Pancreas (tissue), 10 donors: ENCODE data around the gene F3. TPM values are rescaled to one million over a fixed set of nuclear protein-coding genes. Genes with fewer than 3 reads are reported as not detected.
"Not testable (repeated sequence)": the region's sequence is repeated elsewhere in the genome, so short reads cannot be mapped to it uniquely, and the experiment has no call there.

Experiments used
- ATAC-seq, 4 donors: fragments of 200-7000 bp; cut with Tn5 transposase; one replicate each; pipeline versions ENCODE4 v1.8.0 to v1.9.1; 2020; ENCODE audit warnings: mild to moderate bottlenecking in 4 of 4, moderate library complexity in 4 of 4
- DNase-seq, 6 donors: peaks; one replicate each; pipeline ENCODE4 v3.0.0-alpha.2; 2020
- FAIRE-seq: peaks from 2 replicates; lab custom pipeline; 2012; peaks lifted over from hg19 to GRCh38; lab: Jason Lieb, UNC
- H3K27ac ChIP-seq, 4 donors: fragments of 200-600 bp; sonication (generic); 1 replicate in 3 of 4; 2 replicates in 1 of 4; pipeline versions ENCODE4 v1.5.0 to v1.8.0; 2020
- H3K27me3 ChIP-seq, 4 donors: fragments of 200-600 bp; one replicate each; pipeline ENCODE4 v1.8.0; 2021
- H3K36me3 ChIP-seq, 3 donors: fragments of 200-600 bp; sonication (generic) in 1 of 3; one replicate each; pipeline versions ENCODE4 v1.5.0 to v1.8.0; 2020 to 2021
- H3K4me1 ChIP-seq, 3 donors: fragments of 200-600 bp; one replicate each; pipeline ENCODE4 v1.8.0; 2021
- H3K4me3 ChIP-seq, 4 donors: fragments of 200-600 bp; sonication (generic) in 2 of 4; one replicate each; pipeline versions ENCODE4 v1.5.0 to v1.8.0; 2020 to 2021
- H3K9me3 ChIP-seq, 4 donors: fragments of 200-600 bp; one replicate each; pipeline ENCODE4 v1.8.0; 2021
- CTCF ChIP-seq, 4 donors: fragments of 200-600 bp; sonication (generic) in 3 of 4; IDR thresholded peaks; one replicate each; pipeline versions ENCODE4 v1.5.0 to v1.8.0; 2021; ENCODE audit warnings: antibody characterized with exemption in 4 of 4
- WGBS, 2 donors: extraction: QIAGEN DNeasy Blood & Tissue Kit; methylation state at CpG; one replicate each; pipeline ENCODE4 v1.1.7; 2013; 5-methylcytosine and 5-hydroxymethylcytosine counted together
- intact Hi-C, 3 donors: fragments of 100-400 bp; cut with DNase I; formaldehyde crosslinking; loops; one replicate each; pipeline versions ENCODE4 v1.11.1 to v1.14.2; 2022
- polyA plus RNA-seq, 2 donors: library from polyadenylated mRNA; stranded (reverse); fragments of 200-250 nt; gene quantifications; one replicate each; pipeline ENCODE4 v1.2.3, GENCODE V29; 2013
- total RNA-seq, 6 donors: library from RNA; stranded (reverse); fragmentation: NEBNext Ultra II Directional in 4 of 6; extraction: Animal tissue kit (Norgen Biotek cat#: 25700) in 4 of 6; gene quantifications; one replicate each; pipeline versions ENCODE4 v1.2.1 to v1.2.4, GENCODE V29; 2021 to 2023
- donor health status: healthy with polysubstance abuse.
- donor health status: DM: no; HTN: no; CAD: no; lungs with moderate emphysema.
- donor health status: DM: no; HTN: no; CAD: no.
- donor health status: control.
- donor health status: control.
- donor health status: Bipolar disorder and iron deficiency.
- donor health status: DM: yes; HTN: yes; CAD: no.
- donor health status: DM: no; HTN: no; CAD: no.
- donor health status: DM: no; HTN: no; CAD: no.
- donor health status: DM: yes; HTN: yes; CAD: no.

F3 gene
- total and polyA plus RNA-seq, 8 donors = 14.8 to 117 (median 51.0) TPM

- H3K27me3 ChIP-seq = no peaks in the 10 kb centered on the region
- ATAC-seq = no peak
- H3K9me3 ChIP-seq = no peaks in the 10 kb centered on the region
- TF ChIP-seq CTCF (IDR thresholded peaks at IDR 0.05) = no peak
- H3K27ac ChIP-seq = no peak overlapping the region
- H3K36me3 ChIP-seq = no peaks in the 10 kb centered on the region
- DNase-seq = no peak
- no peaks in the 10 kb centered on the region for H3K4me1 ChIP-seq
- WGBS, 2 donors = 87 to 88% methylated on average over 10 of the region's 10 CpGs
- H3K4me3 ChIP-seq = no peak overlapping the region
- no peak for FAIRE-seq
- intact Hi-C loops = no loop called here
These were observed 39.0 kb upstream of the F3 start for GRCh38 chr1:94580367-94581115.

GRCh38 chr1:94579876-94580294 is 38.3 kb upstream of the F3 start:
- intact Hi-C loops = no loop called here
- Histone ChIP-seq H3K4me3 (no peak overlapping the region), H3K27ac (no peak overlapping the region), H3K36me3 (no peaks in the 10 kb centered on the region), H3K9me3 (no peaks in the 10 kb centered on the region), H3K27me3 (no peaks in the 10 kb centered on the region), H3K4me1 (no peaks in the 10 kb centered on the region)
- 69 to 75% methylated on average over 2 of the region's 2 CpGs for WGBS, 2 donors
- TF ChIP-seq CTCF (IDR thresholded peaks at IDR 0.05) = no peak
- ATAC-seq (peak in 2 of 4 donors; percentile 27 to 68), DNase-seq (no peak), FAIRE-seq (no peak)

GRCh38 chr1:94578856-94579255 is 37.3 kb upstream of the F3 start:
- DNase-seq = no peak
- intact Hi-C loops = no loop called here
- ATAC-seq = no peak
- TF ChIP-seq CTCF (IDR thresholded peaks at IDR 0.05) = no peak
- 72% methylated on average over 2 of the region's 2 CpGs for WGBS, 2 donors
- Histone ChIP-seq H3K4me3 (no peak overlapping the region), H3K27me3 (no peaks in the 10 kb centered on the region), H3K9me3 (no peaks in the 10 kb centered on the region), H3K27ac (no peak overlapping the region), H3K4me1 (no peaks in the 10 kb centered on the region), H3K36me3 (no peaks in the 10 kb centered on the region)
- FAIRE-seq = no peak

- FAIRE-seq, intact Hi-C loops, H3K27me3 ChIP-seq, ATAC-seq, DNase-seq, H3K4me3 ChIP-seq, H3K4me1 ChIP-seq, H3K27ac ChIP-seq, H3K9me3 ChIP-seq, H3K36me3 ChIP-seq: not testable (repeated sequence)
These were observed 32.4 kb upstream of the F3 start for GRCh38 chr1:94573917-94574316.

- H3K36me3 ChIP-seq = no peaks in the 10 kb centered on the region
- no peak for ATAC-seq
- no peak for TF ChIP-seq CTCF (IDR thresholded peaks at IDR 0.05)
- H3K9me3 ChIP-seq = no peaks in the 10 kb centered on the region
- H3K4me3 ChIP-seq = no peak overlapping the region
- FAIRE-seq = no peak
- no peaks in the 10 kb centered on the region for H3K27me3 ChIP-seq
- H3K27ac ChIP-seq = no peak overlapping the region
- DNase-seq = no peak
- no peaks in the 10 kb centered on the region for H3K4me1 ChIP-seq
- intact Hi-C loops = no loop called here
- WGBS, 2 donors = 94 to 100% methylated on average over 1 of the region's 1 CpG
These were observed 31.2 kb upstream of the F3 start for GRCh38 chr1:94572780-94573179.

GRCh38 chr1:94570965-94571364 is 29.4 kb upstream of the F3 start:
- ATAC-seq, H3K27me3 ChIP-seq, H3K9me3 ChIP-seq, H3K4me3 ChIP-seq, intact Hi-C loops, DNase-seq, FAIRE-seq, H3K36me3 ChIP-seq, H3K27ac ChIP-seq, H3K4me1 ChIP-seq: not testable (repeated sequence)
- WGBS, 2 donors = 83 to 87% methylated on average over 9 of the region's 9 CpGs

GRCh38 chr1:94568806-94569205 is 27.2 kb upstream of the F3 start:
- H3K27ac ChIP-seq, ATAC-seq, H3K4me1 ChIP-seq, H3K4me3 ChIP-seq, H3K36me3 ChIP-seq, intact Hi-C loops, H3K9me3 ChIP-seq, H3K27me3 ChIP-seq, FAIRE-seq, DNase-seq: not testable (repeated sequence)
- WGBS, 2 donors = 81 to 88% methylated on average over 5 of the region's 5 CpGs

GRCh38 chr1:94567975-94568607 is 26.5 kb upstream of the F3 start:
- H3K4me1 ChIP-seq, FAIRE-seq, intact Hi-C loops, H3K27ac ChIP-seq, ATAC-seq, H3K9me3 ChIP-seq, H3K36me3 ChIP-seq, H3K4me3 ChIP-seq, H3K27me3 ChIP-seq, DNase-seq: not testable (repeated sequence)
- 93 to 94% methylated on average over 2 of the region's 2 CpGs for WGBS, 2 donors
